ENCODE results near the gene OR2L8.

OR2L8 gene

GRCh38 chr1:247924868-247925267 lies 23.8 kb upstream of the OR2L8 start, which contains the start of gene OR2AJ1:
Gene OR2AJ1 (plus strand): TSS chr1:247924889. CDS start chr1:247933769, 8,880 bp downstream.
- Histone ChIP-seq H3K9me2 (ENCODE audit: low read depth, low read length) (no peaks in the 10 kb centered on the region), H3K9ac (ENCODE audit: low read length) (no peak within 1 kb of the TSS), H3K27me3 (ENCODE audit: insufficient read depth, low read length) (no peaks in the 10 kb centered on the region), H3K4me3 (ENCODE audit: low read depth, low read length, poor library complexity, severe bottlenecking) (no peak within 1 kb of the TSS), H3K4me1 (ENCODE audit: insufficient read depth, low read length, severe bottlenecking) (no peaks in the 10 kb centered on the region), H2AFZ (ENCODE audit: low read length) (no peak within 1 kb of the TSS), H3K9me3 (ENCODE audit: low read length) (no peaks in the 10 kb centered on the region), H3F3A (ENCODE audit: insufficient read depth, low read length) (no peaks in the 10 kb centered on the region), H3K36me3 (ENCODE audit: insufficient read depth, low read length) (no peaks in the 10 kb centered on the region), H3K4me2 (ENCODE audit: low read length) (no peak within 1 kb of the TSS), H3K27ac (ENCODE audit: low read depth, low read length, poor library complexity, severe bottlenecking) (no peak within 1 kb of the TSS), H3K79me2 (ENCODE audit: insufficient read depth, low read length) (no peaks in the 10 kb centered on the region), H4K20me1 (ENCODE audit: insufficient read depth, low read length) (no peaks in the 10 kb centered on the region)
- TF ChIP-seq CTCF (IDR thresholded peaks at IDR 0.05; ENCODE audit: low read length) (no peak), EZH2 (IDR thresholded peaks at IDR 0.05; ENCODE audit: borderline replicate concordance, low read length) (no peak)

GRCh38 chr1:247933989-247934388 lies 14.7 kb upstream of the OR2L8 start:
- Histone ChIP-seq H3K4me1 (ENCODE audit: insufficient read depth, low read length, severe bottlenecking) (no peaks in the 10 kb centered on the region), H3K79me2 (ENCODE audit: insufficient read depth, low read length) (no peaks in the 10 kb centered on the region), H4K20me1 (ENCODE audit: insufficient read depth, low read length) (no peaks in the 10 kb centered on the region), H2AFZ (ENCODE audit: low read length) (no peak overlapping the region), H3K27ac (ENCODE audit: low read depth, low read length, poor library complexity, severe bottlenecking) (no peak overlapping the region), H3K27me3 (ENCODE audit: insufficient read depth, low read length) (no peaks in the 10 kb centered on the region), H3K9me2 (ENCODE audit: low read depth, low read length) (no peaks in the 10 kb centered on the region), H3K4me2 (ENCODE audit: low read length) (no peak overlapping the region), H3K36me3 (ENCODE audit: insufficient read depth, low read length) (no peaks in the 10 kb centered on the region), H3F3A (ENCODE audit: insufficient read depth, low read length) (no peaks in the 10 kb centered on the region), H3K4me3 (ENCODE audit: low read depth, low read length, poor library complexity, severe bottlenecking) (no peak overlapping the region), H3K9me3 (ENCODE audit: low read length) (no peaks in the 10 kb centered on the region), H3K9ac (ENCODE audit: low read length) (no peak overlapping the region)
- TF ChIP-seq EZH2 (IDR thresholded peaks at IDR 0.05; ENCODE audit: borderline replicate concordance, low read length) (no peak), CTCF (IDR thresholded peaks at IDR 0.05; ENCODE audit: low read length) (no peak)

- Histone ChIP-seq H3K4me2 (ENCODE audit: low read length) (no peak overlapping the region), H3K9ac (ENCODE audit: low read length) (no peak overlapping the region), H3K27me3 (ENCODE audit: insufficient read depth, low read length) (no peaks in the 10 kb centered on the region), H3K4me1 (ENCODE audit: insufficient read depth, low read length, severe bottlenecking) (no peaks in the 10 kb centered on the region), H3F3A (ENCODE audit: insufficient read depth, low read length) (no peaks in the 10 kb centered on the region), H2AFZ (ENCODE audit: low read length) (no peak overlapping the region), H3K79me2 (ENCODE audit: insufficient read depth, low read length) (no peaks in the 10 kb centered on the region), H4K20me1 (ENCODE audit: insufficient read depth, low read length) (no peaks in the 10 kb centered on the region), H3K9me3 (ENCODE audit: low read length) (no peaks in the 10 kb centered on the region), H3K36me3 (ENCODE audit: insufficient read depth, low read length) (no peaks in the 10 kb centered on the region), H3K27ac (ENCODE audit: low read depth, low read length, poor library complexity, severe bottlenecking) (no peak overlapping the region), H3K4me3 (ENCODE audit: low read depth, low read length, poor library complexity, severe bottlenecking) (no peak overlapping the region), H3K9me2 (ENCODE audit: low read depth, low read length) (no peaks in the 10 kb centered on the region)
- no peak for TF ChIP-seq CTCF (IDR thresholded peaks at IDR 0.05; ENCODE audit: low read length)
- no peak for TF ChIP-seq EZH2 (IDR thresholded peaks at IDR 0.05; ENCODE audit: borderline replicate concordance, low read length)
Observed at GRCh38 chr1:247935781-247936180, 12.9 kb upstream of the OR2L8 start.
